T follicular helper cell (primary cell): Measurements from ENCODE around the gene WIZ.

Experiments
- DNase-seq: peaks from one replicate; pipeline ENCODE4 v3.0.0-alpha.2; 2020; ENCODE audit warnings: low read depth

The WIZ gene

DNA sequence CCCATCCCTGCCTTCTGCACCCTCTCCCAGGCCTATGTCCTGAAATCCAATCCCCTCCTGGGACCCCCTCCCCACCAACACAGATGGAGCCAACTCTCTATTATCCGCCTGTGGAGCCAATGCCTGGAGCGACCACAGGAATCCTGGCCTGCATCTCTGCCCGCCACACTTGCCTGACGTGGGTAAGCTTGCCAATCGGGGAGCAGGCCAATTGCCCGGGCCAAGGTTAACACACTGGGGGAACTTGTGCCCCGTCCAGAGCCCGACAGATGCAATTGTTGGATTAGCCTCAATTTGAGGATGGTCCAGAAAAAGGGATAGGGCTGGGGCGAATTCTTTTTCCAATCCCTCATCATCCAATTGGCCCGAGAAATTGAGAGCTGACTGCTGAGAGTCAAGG is 5.9 kb downstream of the WIZ start:
- no peak for DNase-seq

DNA sequence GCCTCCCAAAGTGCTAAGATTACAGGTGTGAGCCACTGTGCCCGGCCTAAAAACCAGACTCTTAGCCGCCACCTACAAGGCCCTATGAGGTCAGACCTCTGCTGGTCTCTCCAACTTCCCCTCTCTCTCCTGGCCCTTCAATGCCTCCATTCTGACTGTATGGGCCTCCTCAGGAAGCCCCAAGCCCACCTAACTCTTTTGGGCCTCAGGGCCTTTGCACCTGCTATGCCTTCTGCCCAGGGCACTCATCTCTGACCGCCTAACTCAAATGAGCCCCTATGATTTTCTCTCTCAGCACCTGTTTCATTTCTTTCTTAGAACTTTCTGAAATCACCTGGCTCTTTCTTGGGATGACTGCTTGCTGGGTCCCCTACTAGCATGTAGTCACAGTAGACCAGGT is 6.4 kb downstream of the WIZ start:
- DNase-seq: no peak

GRCh38 chr19:15442142-15442920 is 7.4 kb downstream of the WIZ start:
- no peak for DNase-seq

GRCh38 chr19:15441317-15441716 is 8.4 kb downstream of the WIZ start:
- no peak for DNase-seq

- no peak for DNase-seq
Measured at GRCh38 chr19:15439821-15440641, 9.7 kb downstream of the WIZ start.

GRCh38 chr19:15439078-15439799 is 10.5 kb downstream of the WIZ start:
- DNase-seq: no peak

GRCh38 chr19:15438577-15438976 is 11.2 kb downstream of the WIZ start:
- no peak for DNase-seq

DNA sequence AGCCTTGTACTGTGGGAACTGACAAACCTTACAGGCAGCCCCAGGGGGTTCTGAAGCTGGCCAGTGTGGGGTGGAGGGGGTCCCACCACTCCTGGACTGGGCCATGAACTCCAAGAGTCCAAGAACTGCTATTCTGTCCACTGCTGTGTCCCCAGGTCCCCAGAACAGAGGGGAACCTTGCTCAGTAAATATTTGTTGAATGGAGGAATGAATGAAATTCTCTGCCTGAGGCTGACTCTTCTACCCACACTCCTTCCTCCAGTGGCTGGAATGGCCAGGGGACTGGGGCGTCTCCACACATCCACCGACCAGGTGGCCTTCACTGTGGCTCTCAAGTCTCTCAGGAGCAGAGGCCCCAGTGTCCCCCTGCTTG is 11.6 kb downstream of the WIZ start:
- DNase-seq: no peak

GRCh38 chr19:15437355-15438123 is 12.2 kb downstream of the WIZ start:
- DNase-seq: no peak

DNA sequence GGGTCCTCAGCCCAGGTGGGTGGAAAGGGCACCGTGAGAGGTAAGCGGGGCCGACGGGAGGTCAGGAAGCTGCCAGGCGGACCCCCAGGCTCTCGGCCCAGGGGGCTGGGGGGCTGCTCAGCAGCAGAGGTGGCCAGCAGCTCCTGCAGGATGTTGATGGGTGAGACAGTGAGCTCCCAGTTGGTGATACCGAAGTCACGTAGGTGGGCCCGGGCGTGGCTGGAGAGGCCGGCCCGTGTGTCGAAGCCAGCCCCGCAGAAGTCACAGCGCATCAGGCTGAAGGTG is 13.0 kb downstream of the WIZ start:
- no peak for DNase-seq

DNA sequence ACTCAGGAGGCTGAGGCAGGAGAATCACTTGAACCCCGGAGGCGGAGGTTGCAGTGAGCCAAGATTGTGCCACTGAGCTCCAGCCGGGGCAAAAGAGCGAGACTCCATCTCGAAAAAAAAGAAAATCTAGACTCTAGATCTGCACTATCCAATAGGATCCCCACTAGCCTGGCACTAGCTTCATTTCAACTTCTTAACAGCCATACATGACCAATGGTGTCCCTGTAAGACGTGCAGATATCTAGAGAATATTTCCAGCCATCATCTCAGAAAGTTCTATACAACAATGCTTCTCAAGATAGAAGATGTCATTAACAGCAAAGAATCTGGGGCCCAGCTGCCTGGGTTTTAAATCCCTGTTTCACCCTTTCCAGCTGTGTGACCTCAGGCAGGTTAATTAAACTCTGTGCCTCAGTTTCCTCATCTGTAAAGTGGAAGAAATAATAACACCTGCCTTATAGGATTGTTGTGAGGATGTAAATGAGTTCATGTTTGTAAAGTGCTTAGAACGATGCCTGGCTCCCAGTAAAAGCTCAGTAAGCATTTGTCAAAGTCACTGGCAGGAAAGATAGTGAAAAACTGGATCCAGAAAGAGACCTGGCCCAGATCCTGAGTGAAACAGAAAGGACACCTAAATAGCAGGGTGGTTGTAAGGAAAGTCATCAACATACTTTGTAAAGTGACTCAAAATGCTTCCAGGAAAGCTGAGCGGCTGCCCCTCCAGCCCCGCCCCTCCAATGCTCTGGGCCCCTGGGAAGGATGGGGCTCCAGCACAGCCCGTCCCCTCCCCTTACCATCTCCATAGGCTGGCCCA is 13.5 kb downstream of the WIZ start:
- no peak for DNase-seq

GRCh38 chr19:15433519-15434069 is 16.2 kb downstream of the WIZ start:
- DNase-seq: no peak

- DNase-seq: peak; percentile 89
Measured at GRCh38 chr19:15432629-15433518, 16.9 kb downstream of the WIZ start.

DNA sequence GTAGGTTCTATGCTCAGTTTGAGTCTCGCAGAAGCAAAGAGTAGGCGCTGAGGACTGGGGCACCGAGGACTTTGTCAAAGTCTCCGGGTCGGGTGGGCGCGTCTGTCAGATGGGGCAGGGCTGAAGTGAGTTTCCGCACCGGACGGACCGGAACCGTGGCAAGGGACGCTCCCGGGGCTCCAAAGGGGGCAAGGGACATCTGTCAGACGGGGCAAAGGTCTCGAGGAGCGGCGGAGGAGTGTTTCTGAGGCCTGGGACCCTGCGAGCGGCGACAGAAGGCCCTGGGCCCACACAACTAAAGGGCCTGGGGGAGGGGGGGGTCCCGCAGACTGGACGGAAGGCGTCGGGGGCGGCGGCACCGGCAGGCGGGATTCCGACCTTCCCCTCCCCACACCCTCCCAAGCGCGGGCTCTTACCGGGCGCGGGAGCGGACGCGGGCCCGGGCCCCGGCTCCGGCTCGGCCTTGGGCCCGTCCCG is 17.7 kb downstream of the WIZ start:
- no peak for DNase-seq

DNA sequence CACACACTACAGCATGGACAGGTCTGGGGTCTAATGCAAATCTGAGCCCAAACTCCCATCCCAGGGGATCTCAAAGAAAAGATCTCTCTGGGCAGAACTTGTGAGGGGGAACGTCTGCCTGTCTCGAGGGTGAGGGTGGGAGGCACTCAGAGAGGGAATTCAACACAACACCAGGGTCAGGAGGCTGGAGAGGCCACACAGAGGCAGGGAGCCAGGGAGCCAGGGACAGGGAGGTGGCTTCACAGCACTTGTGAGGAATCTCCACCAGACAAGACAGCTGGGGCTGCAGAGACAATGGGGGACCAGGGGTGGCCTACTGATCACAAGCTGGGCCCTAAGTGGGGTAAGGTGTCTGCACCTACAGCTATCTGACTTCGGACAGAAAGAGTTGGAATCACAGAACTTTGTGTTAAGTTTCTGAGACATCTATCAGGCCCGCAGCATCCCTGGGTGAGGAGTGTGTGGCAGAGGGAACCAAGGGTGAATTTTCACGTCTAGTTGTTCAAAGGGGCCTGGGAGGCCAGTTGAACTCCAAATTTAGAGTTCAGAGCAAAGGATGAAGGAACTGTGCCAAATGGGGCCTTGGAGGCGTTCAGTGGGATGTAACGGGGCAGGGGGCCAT is 18.2 kb downstream of the WIZ start:
- no peak for DNase-seq

GRCh38 chr19:15430526-15431120 is 19.1 kb downstream of the WIZ start:
- DNase-seq: no peak

DNA sequence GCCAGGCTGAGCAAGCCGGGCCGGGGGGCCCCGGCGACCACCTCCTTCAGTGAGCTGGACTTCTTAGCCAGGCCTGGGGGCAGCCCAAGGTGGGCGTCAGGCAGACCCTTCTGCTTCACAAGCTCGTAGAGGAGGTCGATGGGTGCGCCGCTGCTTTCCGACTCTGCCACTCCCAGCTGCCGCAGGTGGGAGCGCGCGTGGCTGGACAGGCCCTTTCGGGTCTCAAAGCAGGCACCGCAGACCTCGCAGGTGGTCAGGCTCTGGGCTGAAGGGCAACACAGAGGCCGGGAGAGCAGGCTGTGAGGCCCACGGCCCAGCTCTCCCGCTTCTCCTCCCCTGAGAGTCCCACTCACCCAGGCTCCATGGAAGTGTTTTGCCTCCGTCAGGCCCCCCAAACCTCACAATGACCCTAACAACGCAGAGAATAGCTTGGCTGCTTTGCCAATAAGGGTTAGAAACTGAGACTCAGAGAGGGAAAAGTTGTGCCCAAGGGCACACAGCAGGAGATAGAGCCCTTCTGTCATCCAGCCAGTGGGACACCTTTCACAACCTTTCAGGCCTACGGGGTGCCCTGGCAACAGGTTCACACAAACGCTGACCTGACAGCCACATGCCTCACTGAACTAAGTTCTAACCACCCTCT is 19.8 kb downstream of the WIZ start:
- no peak for DNase-seq
